ENCODE results near the gene ARPC2. TPM values are rescaled to one million over a fixed set of nuclear protein-coding genes. Genes with fewer than 3 reads are reported as not detected.

Gene ARPC2
- polyA plus RNA-seq, 1 donor from 2014 or later, result 167 TPM

GRCh38 chr2:218285604-218286003, 68.6 kb downstream of the ARPC2 start:
- no peaks in the 10 kb centered on the region for H3K36me3 ChIP-seq (ENCODE audit: insufficient read depth, low read length)

More at GRCh38 chr2:218285604-218286003, 68.6 kb downstream of the ARPC2 start:
- Histone ChIP-seq H3K27me3 (ENCODE audit: insufficient read depth, low read depth, low read length) (no peaks in the 10 kb centered on the region), H3K79me2 (replicated peaks; ENCODE audit: insufficient read depth, low read length) (no peaks in the 10 kb centered on the region), H3K9ac (ENCODE audit: low read length) (no peak overlapping the region), H3K9me3 (ENCODE audit: low read length) (no peaks in the 10 kb centered on the region), H3K27ac (ENCODE audit: low read length) (no peak overlapping the region), H3K4me2 (ENCODE audit: low read length) (no peak overlapping the region), H2AFZ (ENCODE audit: low read depth, low read length) (no peak overlapping the region), H3K4me3 (ENCODE audit: low read length) (no peak overlapping the region), H3F3A (ENCODE audit: insufficient read depth, low read length, poor library complexity, severe bottlenecking) (no peaks in the 10 kb centered on the region), H4K20me1 (ENCODE audit: insufficient read depth) (no peaks in the 10 kb centered on the region), H3K9me2 (ENCODE audit: insufficient read depth, low read length) (no peaks in the 10 kb centered on the region)
- TF ChIP-seq POLR2AphosphoS5 (IDR thresholded peaks at IDR 0.05) (no peak), RAD21 (conservative IDR thresholded peaks at IDR 0.05) (no peak), EP300 (conservative IDR thresholded peaks at IDR 0.05; ENCODE audit: poor library complexity, severe bottlenecking) (no peak), EZH2 (IDR thresholded peaks at IDR 0.05; ENCODE audit: borderline replicate concordance, insufficient read depth, low read length, poor library complexity, severe bottlenecking) (no peak), SMC3 (conservative IDR thresholded peaks at IDR 0.05; ENCODE audit: poor library complexity) (no peak), TAF1 (IDR thresholded peaks at IDR 0.05; ENCODE audit: low read depth) (no peak), CTCF (IDR thresholded peaks at IDR 0.05; ENCODE audit: poor library complexity, severe bottlenecking) (no peak), REST (IDR thresholded peaks at IDR 0.05; ENCODE audit: borderline replicate concordance) (no peak), MXI1 (conservative IDR thresholded peaks at IDR 0.05; ENCODE audit: poor library complexity, severe bottlenecking) (no peak)
